Stimulated activated CD4-positive, alpha-beta T cell treated with anti-CD3 and anti-CD28 coated beads, Interleukin-15, amount 100 ng/mL, for 24 hours (primary cell): ENCODE data around the gene RBMS3.

Experiments used
- DNase-seq: peaks from one replicate; pipeline ENCODE4 v3.0.0-alpha.2; 2020

The RBMS3 gene

DNA sequence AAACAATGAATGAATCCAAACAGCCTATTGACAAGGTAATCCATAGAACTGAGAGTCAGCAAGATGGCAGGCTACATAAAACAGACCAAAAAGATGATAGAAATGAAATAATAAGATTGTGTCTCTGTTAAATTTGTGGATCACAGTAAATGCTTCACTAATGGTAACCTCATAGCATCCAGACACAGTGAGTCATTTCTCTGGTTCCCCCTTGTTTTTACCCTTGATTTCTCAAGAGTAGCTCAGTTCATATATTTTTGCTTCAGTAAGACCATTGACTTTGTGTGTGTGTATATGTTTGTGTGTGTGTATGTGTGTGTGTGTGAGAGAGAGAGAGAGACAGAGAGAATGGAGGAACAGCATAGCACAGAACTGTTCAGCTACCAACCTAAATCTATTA lies 546.9 kb downstream of the RBMS3 start:
- DNase-seq: no peak

GRCh38 chr3:29829340-29829739 lies 548.5 kb downstream of the RBMS3 start:
- no peak for DNase-seq

DNA sequence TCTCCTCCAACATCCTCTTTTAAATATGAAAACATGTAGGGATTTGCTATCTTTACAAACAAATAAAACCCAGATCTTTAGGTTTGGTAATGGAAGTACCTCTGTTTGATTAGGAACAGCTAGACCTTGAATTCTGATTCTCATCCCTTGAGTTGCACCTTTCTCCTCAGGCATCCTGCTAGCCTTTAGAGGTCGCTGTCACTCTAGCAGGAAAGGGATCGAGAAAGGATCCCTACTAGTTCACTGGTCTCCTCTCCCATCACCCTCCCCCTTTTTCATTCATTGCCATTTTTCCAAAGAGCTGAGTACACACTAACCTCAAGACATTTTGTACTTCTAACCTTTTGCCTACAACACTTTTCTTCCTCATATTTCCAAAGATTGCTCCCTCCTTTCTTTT lies 569.8 kb downstream of the RBMS3 start:
- DNase-seq: no peak

- DNase-seq: no peak
Measured at GRCh38 chr3:29852767-29853166, 571.9 kb downstream of the RBMS3 start.

DNA sequence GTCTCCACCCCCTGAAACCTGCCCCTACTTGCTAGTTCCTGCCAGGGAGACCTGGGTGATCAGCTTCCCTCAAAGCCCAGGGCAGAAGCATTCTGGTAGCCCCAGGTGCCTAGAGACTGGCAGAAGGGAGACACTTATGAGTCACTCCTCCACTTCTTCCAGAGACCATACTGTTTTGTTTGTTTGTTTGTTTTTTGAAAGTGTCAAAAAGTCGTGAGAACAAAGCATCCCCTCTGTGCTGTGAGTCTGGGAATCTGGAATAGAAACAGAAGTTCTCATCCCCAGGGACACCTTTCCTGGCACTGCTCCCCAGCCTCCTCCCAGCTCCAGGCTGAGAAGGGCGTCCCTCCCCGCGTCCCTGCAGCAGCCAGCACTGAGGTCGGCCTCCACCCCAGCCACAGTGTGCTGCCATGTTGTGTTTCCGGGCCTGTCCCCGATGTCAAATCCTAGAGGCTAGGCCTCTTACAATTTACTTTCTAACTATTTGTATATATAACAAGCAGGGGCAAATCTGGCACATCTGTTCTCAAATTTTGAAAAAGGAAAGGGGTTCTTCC lies 573.0 kb downstream of the RBMS3 start:
- no peak for DNase-seq

DNA sequence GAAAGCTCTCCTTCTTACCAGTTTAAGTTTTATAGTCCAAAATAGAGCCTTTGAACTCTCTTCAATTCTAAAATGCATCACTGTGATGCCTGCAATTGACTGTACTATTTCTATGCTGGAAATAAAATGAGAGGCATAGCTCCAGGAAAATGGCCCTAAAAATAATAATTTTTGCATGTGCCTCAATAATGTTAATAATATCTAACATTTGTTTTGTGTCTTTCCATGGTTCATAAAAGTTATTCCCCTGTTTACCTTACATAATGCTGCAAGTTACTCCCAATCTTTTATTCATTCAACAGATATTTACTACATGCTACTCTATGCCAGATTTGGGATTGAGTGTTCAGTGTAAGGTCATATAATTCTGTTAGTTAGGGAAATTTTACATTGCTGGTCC lies 574.0 kb downstream of the RBMS3 start:
- DNase-seq: no peak

- no peak for DNase-seq
Measured at GRCh38 chr3:29859726-29860270, 578.9 kb downstream of the RBMS3 start.

DNA sequence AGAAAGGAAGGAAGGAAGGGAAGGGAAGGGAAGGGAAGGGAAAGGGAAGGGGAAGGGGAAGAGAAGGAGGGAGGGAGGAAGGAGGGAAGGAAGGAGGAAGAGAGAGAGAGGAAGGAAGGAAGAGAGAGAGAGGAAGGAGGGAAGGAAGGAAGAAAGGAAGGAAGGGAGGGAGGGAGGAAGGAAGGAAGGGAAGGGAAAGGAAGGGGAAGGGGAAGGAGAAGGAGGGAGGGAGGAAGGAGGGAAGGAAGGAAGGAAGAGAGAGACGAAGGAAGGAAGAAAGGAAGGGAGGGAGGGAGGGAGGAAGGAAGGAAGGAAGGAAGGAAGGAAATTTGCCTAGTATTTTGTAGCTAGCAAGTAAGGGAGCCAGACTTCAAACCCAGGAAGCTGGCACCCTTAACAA lies 583.9 kb downstream of the RBMS3 start:
- no peak for DNase-seq

DNA sequence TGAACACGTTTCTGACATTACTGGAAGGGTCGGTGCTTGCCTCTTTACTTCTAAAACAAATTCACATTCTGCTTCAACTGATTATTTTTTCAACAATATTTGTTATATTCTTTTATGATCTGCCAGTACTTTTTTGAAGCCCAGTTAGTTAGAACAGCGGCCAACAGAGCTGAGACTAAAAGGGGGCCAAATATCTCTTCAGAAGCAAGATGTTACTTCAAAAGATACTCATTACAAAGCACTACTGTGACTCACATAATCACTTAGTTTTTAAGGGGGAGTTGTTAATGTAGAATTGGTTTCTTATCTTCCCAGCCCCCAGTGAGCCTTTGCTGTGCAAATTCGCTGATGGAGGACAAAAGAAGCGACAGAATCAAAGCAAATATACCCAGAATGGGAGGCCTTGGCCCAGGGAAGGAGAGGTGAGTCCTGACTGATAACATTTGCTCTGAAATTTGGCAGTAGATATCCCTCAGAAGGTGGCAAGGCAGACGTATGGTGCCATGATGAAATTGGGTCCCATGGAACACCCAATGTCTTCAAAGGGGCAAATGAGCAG lies 587.8 kb downstream of the RBMS3 start:
- no peak for DNase-seq

DNA sequence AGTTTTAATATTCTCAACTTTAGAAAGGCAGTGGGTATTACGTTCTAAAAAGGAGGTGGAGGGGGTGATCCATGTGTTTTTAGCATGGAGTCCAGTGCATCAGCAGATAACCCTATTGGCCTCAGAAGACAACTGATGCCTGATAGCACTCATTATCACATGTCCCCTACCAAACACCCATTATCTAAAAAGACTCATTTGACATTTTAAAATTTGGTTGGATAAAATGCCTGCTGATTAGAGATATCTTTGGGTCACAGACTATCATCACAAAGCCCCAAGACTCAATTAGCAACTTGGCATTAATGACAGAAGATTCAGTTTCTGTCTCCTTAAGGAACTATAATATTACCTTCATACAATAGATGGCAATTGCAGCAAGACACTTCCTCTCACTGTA lies 589.3 kb downstream of the RBMS3 start:
- DNase-seq: no peak

- DNase-seq: no peak
Measured at GRCh38 chr3:29871087-29871486, 590.2 kb downstream of the RBMS3 start.

DNA sequence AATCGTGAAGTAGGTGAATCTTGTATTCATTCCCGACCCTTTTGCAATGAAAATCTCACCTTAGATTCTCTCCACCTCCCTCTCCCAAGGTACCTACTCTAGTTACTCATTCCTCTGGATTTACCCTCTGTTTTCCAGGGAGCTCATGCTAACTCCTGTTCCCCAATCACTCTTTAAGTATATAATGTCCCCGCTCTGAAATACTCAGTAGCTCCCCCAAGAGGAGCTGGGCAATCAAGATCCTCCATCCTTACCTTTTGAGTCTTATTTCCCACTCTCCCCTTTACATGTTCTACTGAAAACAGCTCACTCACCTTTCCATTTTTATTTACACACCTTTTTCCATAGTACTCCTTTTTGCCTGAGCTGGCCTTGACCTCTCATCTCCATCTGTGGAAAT lies 599.9 kb downstream of the RBMS3 start:
- no peak for DNase-seq

DNA sequence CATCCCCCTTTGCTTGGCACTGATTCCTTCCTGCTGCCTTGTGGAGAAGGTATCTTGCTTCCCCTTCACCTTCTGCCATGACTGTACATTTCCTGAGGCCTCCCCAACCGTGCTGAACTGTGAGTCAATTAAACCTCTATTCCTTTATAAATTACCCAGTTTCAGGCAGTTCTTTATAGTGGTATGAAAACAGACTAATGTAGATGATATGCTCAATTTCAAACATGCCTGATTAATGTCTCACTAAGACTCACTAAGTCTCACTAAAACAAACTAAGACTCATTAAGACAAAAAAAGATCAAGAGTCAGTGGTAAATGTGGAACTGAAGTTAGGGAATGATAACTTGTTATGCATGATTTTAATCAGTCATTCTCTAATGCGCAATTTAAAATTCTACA lies 606.6 kb downstream of the RBMS3 start:
- DNase-seq: no peak

DNA sequence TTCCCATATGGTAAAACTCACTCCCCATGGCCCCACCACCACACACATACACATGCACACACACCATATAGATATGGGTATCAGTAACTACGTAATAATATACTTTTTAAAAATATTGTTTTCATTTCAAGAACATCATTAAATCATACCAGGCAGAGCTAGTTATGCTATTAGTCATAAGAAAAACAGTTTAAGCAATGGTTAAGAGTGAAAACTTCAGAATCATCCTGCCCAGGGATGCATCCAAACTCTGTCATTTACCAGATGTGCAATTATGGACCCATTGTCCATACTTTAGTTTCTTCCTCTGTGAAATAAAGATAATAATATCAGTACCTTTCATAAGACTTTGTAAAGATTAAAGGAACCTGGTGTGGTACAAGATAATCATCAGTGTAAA lies 608.3 kb downstream of the RBMS3 start:
- DNase-seq: no peak

GRCh38 chr3:29890801-29891200 lies 609.9 kb downstream of the RBMS3 start:
- DNase-seq: no peak

DNA sequence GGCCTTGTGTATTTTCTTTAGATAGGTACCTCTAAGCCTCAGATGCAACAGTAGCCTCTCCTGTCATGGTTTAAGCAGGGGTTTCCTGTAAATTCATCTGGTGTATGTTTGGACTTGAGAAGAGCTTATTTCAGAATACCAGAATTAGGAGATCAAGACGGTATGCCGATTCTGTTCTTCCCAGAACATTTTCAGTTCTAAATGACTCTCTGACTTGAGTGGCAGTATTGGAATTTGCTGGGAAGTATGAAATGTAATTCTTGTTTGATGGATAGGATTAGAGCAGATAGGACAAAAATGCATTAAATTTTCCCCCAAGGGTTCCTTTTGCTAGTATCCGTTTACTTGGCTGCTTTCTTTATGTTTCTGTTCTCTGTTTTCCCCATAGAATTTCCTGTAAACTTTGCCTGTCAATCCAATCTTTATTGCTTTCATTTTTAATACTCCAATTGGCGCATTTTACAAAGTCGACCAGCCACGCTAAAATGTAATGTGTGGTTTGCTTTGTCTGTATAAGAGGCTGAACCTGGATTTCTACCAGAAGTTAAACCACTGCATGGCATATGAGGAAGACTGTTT lies 612.2 kb downstream of the RBMS3 start:
- DNase-seq: no peak

DNA sequence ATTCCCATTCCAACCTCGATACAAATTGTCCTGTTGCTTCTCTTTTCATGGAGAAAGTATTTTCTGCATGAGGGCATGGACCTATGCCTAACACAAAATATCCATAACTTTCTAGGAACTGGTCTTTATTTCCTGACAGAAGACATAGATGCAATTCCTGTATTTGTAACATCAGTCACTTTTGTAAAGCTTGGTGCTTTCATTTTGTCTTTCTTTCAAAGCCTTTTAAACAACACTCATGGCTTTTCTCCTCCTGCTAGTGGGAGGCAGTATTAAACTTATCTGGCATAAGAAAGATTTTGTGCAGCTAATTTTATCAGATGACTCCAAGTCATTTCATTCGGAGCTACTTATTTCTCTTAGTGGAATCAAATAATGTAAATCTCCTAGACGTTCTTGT lies 616.0 kb downstream of the RBMS3 start:
- no peak for DNase-seq

DNA sequence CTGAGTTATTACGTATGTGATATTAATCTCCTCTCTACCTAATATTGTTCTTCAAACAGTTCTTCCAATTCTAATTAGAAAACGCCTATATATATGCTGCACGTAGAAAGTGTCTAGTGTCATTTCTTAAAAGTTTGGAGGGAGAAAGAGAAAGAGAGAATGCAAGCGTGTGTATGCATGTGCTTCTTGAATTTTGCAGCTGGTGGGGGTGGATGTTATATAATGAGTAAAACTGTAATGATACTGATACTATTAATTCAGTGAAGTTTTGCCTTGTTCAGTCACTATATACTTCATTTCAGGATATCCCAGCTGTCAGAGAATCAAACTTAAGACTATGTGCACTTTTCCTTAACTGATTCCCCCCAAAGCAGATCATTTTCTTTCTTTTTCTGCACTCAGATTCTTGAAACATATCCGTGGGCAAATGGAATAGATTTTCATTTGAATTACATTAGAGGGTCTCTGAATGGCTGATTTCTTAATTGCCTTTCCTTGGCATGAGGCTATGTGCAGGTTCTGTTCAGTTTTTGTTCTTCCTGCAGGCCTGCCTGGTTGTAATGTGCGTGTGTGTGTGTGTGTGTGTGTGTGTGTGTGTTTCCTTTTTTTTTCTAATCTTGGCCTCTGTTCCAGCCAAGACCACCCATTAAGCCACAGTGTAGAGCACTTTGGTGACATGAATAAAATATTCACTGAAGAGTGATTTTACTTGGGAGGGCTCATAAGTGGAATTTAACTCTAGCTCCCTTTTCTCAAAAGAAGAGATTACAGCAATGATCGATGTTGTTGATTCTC lies 617.5 kb downstream of the RBMS3 start:
- DNase-seq: no peak

DNA sequence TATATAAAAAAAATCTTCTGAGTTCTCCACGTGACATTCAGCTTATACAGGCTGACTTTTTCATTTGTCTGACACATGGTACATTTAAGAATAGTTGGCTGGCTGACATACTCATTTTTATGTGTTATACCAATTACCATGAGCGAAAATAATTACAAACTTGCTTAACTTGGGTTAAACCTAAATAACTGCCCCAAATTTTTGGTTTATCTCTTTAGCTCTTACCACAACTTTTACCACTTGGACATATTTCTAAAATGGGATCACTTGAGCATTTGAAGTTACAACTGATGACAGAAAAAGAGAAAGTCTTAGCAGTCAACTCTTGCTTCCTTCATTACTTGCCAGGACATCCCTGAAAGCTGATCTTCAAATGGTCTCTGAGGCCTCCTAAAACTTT lies 618.1 kb downstream of the RBMS3 start:
- no peak for DNase-seq

DNA sequence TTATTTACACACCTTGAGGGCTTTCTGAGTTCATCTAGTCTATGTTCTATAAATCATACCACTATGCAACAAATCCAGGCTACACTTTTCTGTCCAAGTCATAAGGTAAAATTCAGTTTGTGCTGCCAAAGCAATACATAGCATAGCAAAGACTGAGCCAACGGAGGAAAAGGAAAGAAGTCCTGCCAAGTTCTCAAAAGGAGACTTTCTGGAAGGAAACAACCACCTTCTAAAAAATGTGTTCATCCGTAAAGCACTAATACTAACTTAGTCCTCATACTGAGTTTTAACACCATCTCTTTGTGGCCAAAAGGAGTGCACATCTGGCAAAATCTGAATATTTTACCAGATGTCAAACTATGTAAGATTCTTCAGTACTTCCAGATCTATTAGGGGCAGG lies 620.2 kb downstream of the RBMS3 start:
- DNase-seq: no peak

GRCh38 chr3:29903600-29903999 lies 622.7 kb downstream of the RBMS3 start:
- DNase-seq: no peak

GRCh38 chr3:29906906-29907305 lies 626.0 kb downstream of the RBMS3 start:
- no peak for DNase-seq

- DNase-seq: no peak
Measured at GRCh38 chr3:29912600-29913288, 631.9 kb downstream of the RBMS3 start.
